HepG2 (cell line): ENCODE data around the gene SAPCD2. TPM values are rescaled to one million over a fixed set of nuclear protein-coding genes. Genes with fewer than 3 reads are reported as not detected.
A peak's percentile ranks its signal among the peaks of the same experiment; 100 is the strongest.

Experiments
- ATAC-seq: fragments of 200-7000 bp; cut with Tn5 transposase; 3 replicates; pipeline ENCODE4 v1.9.1; 2020; ENCODE audit warnings: mild to moderate bottlenecking, moderate library complexity
- BruUV-seq: library from RNA; stranded (reverse); fragments of 400-500 nt; replicated peaks from 2 replicates; lab custom pipeline; 2021; lab: Mats Ljungman, UMichigan
- CTCF ChIA-PET: fragments of 300-600 bp; formaldehyde crosslinking; extraction: SDS; loops from one replicate; lab custom pipeline; 2021; ENCODE audit warnings: low total read pairs, inconsistent platforms, low intra/inter-chr PET ratio; lab: Yijun Ruan, JAX
- POLR2A ChIA-PET: fragments of 350-600 bp; sonication (Branson Sonifier 250); formaldehyde crosslinking; loops from one replicate; lab custom pipeline; 2020; ENCODE audit warnings: antibody characterized with exemption, inconsistent platforms; lab: Yijun Ruan, JAX
- DNase-seq: peaks from one replicate; pipeline ENCODE4 v3.0.0-alpha.2; 2015; ENCODE audit warnings: low spot score
- FAIRE-seq: peaks from 3 replicates; lab custom pipeline; 2011; peaks lifted over from hg19 to GRCh38; lab: Jason Lieb, UNC
- H2AFZ ChIP-seq: one replicate; pipeline ENCODE4 v1.6.1; 2011; ENCODE audit warnings: low read length, inconsistent platforms
- H3K27ac ChIP-seq: fragments of 300-600 bp; 3 replicates; pipeline ENCODE4 v1.8.0; 2011; ENCODE audit warnings: mixed run types, mild to moderate bottlenecking, mixed read lengths, low read length, inconsistent platforms; ENCODE audit not compliant: insufficient read depth; ENCODE audit errors: extremely low read length
- H3K27me3 ChIP-seq, 2 experiments: fragments of 200-600 bp in 1 of 2; 2 replicates in 1 of 2; 3 replicates in 1 of 2; pipeline versions ENCODE4 v1.6.0 to v1.8.0; 2011; ENCODE audit warnings: low read length in 2 of 2, mild to moderate bottlenecking in 2 of 2, moderate library complexity in 2 of 2, inconsistent platforms in 1 of 2; ENCODE audit not compliant: insufficient read depth in 2 of 2, control insufficient read depth in 1 of 2
- H3K36me3 ChIP-seq, 2 experiments: fragments of 200-600 bp in 1 of 2; replicated peaks in 1 of 2; 2 replicates in 1 of 2; 3 replicates in 1 of 2; pipeline versions ENCODE4 v1.5.1 to v1.8.0; 2011; ENCODE audit warnings: low read length in 2 of 2, inconsistent platforms in 1 of 2; ENCODE audit not compliant: insufficient read depth in 2 of 2, control insufficient read depth in 1 of 2
- H3K4me1 ChIP-seq: 2 replicates; pipeline ENCODE4 v1.5.1; 2012; ENCODE audit warnings: low read length, inconsistent platforms; ENCODE audit not compliant: insufficient read depth
- H3K4me2 ChIP-seq: 2 replicates; pipeline ENCODE4 v1.6.0; 2011; ENCODE audit warnings: low read depth, low read length, inconsistent platforms
- H3K4me3 ChIP-seq, 3 experiments: fragments of 200-600 bp in 1 of 3; sonication (generic), shearing (Covaris generic) in 1 of 3; replicated peaks in 1 of 3; 2 replicates each; pipeline ENCODE4 v1.5.1; 2011 to 2016; ENCODE audit warnings: low read length in 3 of 3, inconsistent platforms in 2 of 3, low read depth in 2 of 3, mild to moderate bottlenecking in 2 of 3, control low read depth in 1 of 3, mixed read lengths in 1 of 3; ENCODE audit not compliant: insufficient read depth in 1 of 3
- H3K79me2 ChIP-seq: one replicate; pipeline ENCODE4 v1.6.1; 2011; ENCODE audit warnings: low read length, inconsistent platforms; ENCODE audit not compliant: insufficient read depth
- H3K9ac ChIP-seq: 2 replicates; pipeline ENCODE4 v1.6.0; 2011; ENCODE audit warnings: mild to moderate bottlenecking, low read depth, low read length, inconsistent platforms; ENCODE audit not compliant: insufficient read depth
- H3K9me3 ChIP-seq: 2 replicates; pipeline ENCODE4 v1.5.1; 2012; ENCODE audit warnings: mild to moderate bottlenecking, low read length
- H4K20me1 ChIP-seq: 2 replicates; pipeline ENCODE4 v1.6.0; 2011; ENCODE audit warnings: inconsistent platforms, mild to moderate bottlenecking, low read length, moderate library complexity; ENCODE audit not compliant: insufficient read depth
- AGO2 ChIP-seq: fragments of 200-400 bp; formaldehyde crosslinking; optimal IDR thresholded peaks from 2 replicates; pipeline ENCODE3; 2017; ENCODE audit warnings: mild to moderate bottlenecking, low read depth, low read length, moderate library complexity
- HNRNPL ChIP-seq: fragments of 200-400 bp; formaldehyde crosslinking; IDR thresholded peaks from 2 replicates; pipeline ENCODE4 v1.6.1; 2017; ENCODE audit warnings: mild to moderate bottlenecking, low read depth, low read length
- RXRA ChIP-seq: sonication (generic); formaldehyde crosslinking; IDR thresholded peaks from 2 replicates; pipeline ENCODE4 v1.5.1; 2020; ENCODE audit warnings: missing genetic modification reagents
- ZBTB49 ChIP-seq: sonication (generic); formaldehyde crosslinking; IDR thresholded peaks from 2 replicates; pipeline ENCODE4 v1.4.0; 2020; ENCODE audit warnings: missing genetic modification reagents, borderline replicate concordance
- ZNF83 ChIP-seq: sonication (generic); formaldehyde crosslinking; IDR thresholded peaks from 2 replicates; pipeline ENCODE4 v1.4.0; 2020; ENCODE audit warnings: missing genetic modification reagents, mild to moderate bottlenecking, borderline replicate concordance
- WGBS: methylation state at CpG from one replicate; pipeline ENCODE4 v1.1.6; 2017; ENCODE audit warnings: low lambda C conversion rate; 5-methylcytosine and 5-hydroxymethylcytosine counted together
- in situ Hi-C: cut with HindIII; loops from 2 replicates; pipeline ENCODE4 v1.10.0; 2017; ENCODE audit warnings: low pct_unique_long_range_greater_than_20kb; ENCODE audit not compliant: extremely low pct_ligation_motif_present
- intact Hi-C: fragments of 100-400 bp; cut with micrococcal nuclease; formaldehyde crosslinking; loops from one replicate; pipeline ENCODE4 v1.10.0; 2022; ENCODE audit not compliant: unreplicated experiment
- polyA plus RNA-seq, 8 experiments: library from polyadenylated mRNA; depleted of rRNA in 3 of 8; stranded (reverse) in 7 of 8; unstranded in 1 of 8; fragments of >200 nt; fragmentation: Illumina TruSeq in 4 of 8; extraction: Trizol in 4 of 8; gene quantifications; 2 replicates each; pipeline versions ENCODE4 v1.2.1 to v1.2.3, GENCODE V29; 2011 to 2016; ENCODE audit warnings: low read depth in 4 of 8, missing spikeins in 1 of 8, mixed read lengths in 1 of 8; ENCODE audit not compliant: insufficient read depth in 1 of 8
- total RNA-seq, 5 experiments: library from RNA; depleted of rRNA; stranded (reverse); fragments of >200 nt; fragmentation: Illumina TruSeq; extraction: Trizol; gene quantifications; 2 replicates each; pipeline ENCODE4 v1.2.3, GENCODE V29; 2016; ENCODE audit warnings: low read depth in 1 of 5

Gene SAPCD2
- total and polyA plus RNA-seq, 2 of the 13 experiments (the other 11 are each of a cell fraction or from before 2014, with no cell fraction given), result 21.9 to 42.8 TPM

GRCh38 chr9:137115394-137116026, 45.2 kb upstream of the SAPCD2 start:
- no TSS peak for BruUV-seq
- H3K9me3 ChIP-seq, result no peaks in the 10 kb centered on the region
- POLR2A ChIA-PET, result interaction anchor here (1.1 kb wide), 1 partner anchor 74 kb away, joined by 3 read pairs; no protein-coding TSS in a partner anchor
- TF ChIP-seq ZBTB49 (CRISPR knock-in tag) (no peak), ZNF83 (CRISPR knock-in tag) (no peak), RXRA (CRISPR knock-in tag) (peak; percentile 15; the same call in 1 of the 2 replicates), AGO2 (peak; percentile 23), HNRNPL (0 out of 2 replicates have a peak, but pooled peaks have one; percentile 4)
- TF ChIP-seq, all 625 proteins: peak for 3
- in situ Hi-C loops (no loop called here), intact Hi-C loops (loop anchor here (10.0 kb wide), 1 partner anchor 59 kb away; the partner anchor contains the start of genes LRRC26 and TMEM210)
- FAIRE-seq (no peak), DNase-seq (no peak), ATAC-seq (peak; percentile 10)
- Histone ChIP-seq H3K4me1 (peaks cover 63% of the 10 kb centered on the region), H3K9ac (no peak overlapping the region; the same call in 1 of the 2 replicates), H3K79me2 (no peaks in the 10 kb centered on the region), H3K4me2 (peak overlapping the region; percentile 77; the same call in 1 of the 2 replicates), H3K36me3 (no peaks in the 10 kb centered on the region), H4K20me1 (no peaks in the 10 kb centered on the region), H3K4me3 (no peak overlapping the region; a peak in 1 of 6 replicates), H3K27me3 (no peaks in the 10 kb centered on the region), H3K27ac (no peak overlapping the region), H2AFZ (no peak overlapping the region)
- 51% methylated on average over 4 of the region's 21 CpGs for WGBS
- CTCF ChIA-PET, result interaction anchor here (1.0 kb wide), 1 partner anchor 48 kb away, joined by 3 read pairs; no protein-coding TSS in a partner anchor
